ENCODE results near the gene FAM241A.

GRCh38 chr4:112225157-112225556 lies 79.9 kb downstream of the FAM241A start:
- no peak for TF ChIP-seq CTCF (IDR thresholded peaks at IDR 0.05)
- no peak for TF ChIP-seq POLR2A (IDR thresholded peaks at IDR 0.05)
- TF ChIP-seq POLR2AphosphoS5 (IDR thresholded peaks at IDR 0.05): no peak

Data from gastroesophageal sphincter (tissue), 3 donors.